Ammon's horn (tissue), 1 donor: Measurements from ENCODE around the gene ENTREP1.

Experiments
- DNase-seq: peaks from one replicate; pipeline ENCODE4 v3.0.0-alpha.2; 2016; ENCODE audit warnings: low spot score

Gene ENTREP1

GRCh38 chr9:69322256-69322655, 2.8 kb upstream of the ENTREP1 start:
- no peak for DNase-seq

GRCh38 chr9:69323861-69324260, 1.2 kb upstream of the ENTREP1 start:
- DNase-seq = no peak

- DNase-seq = peak; percentile 15
These were observed 596 bp downstream of the ENTREP1 start for GRCh38 chr9:69325409-69326212.

- peak; percentile 34 for DNase-seq
These were observed 1.2 kb downstream of the ENTREP1 start for GRCh38 chr9:69326261-69326660.

- no peak for DNase-seq
These were observed 5.6 kb downstream of the ENTREP1 start for GRCh38 chr9:69330580-69330979.

- DNase-seq = no peak
These were observed 6.4 kb downstream of the ENTREP1 start for GRCh38 chr9:69331444-69331843.

GRCh38 chr9:69332067-69332685, 7.2 kb downstream of the ENTREP1 start:
- no peak for DNase-seq

GRCh38 chr9:69333716-69334115, 8.7 kb downstream of the ENTREP1 start:
- DNase-seq = no peak

GRCh38 chr9:69334317-69334716, 9.3 kb downstream of the ENTREP1 start:
- no peak for DNase-seq

GRCh38 chr9:69339620-69340019, 14.6 kb downstream of the ENTREP1 start:
- DNase-seq = no peak

- DNase-seq = no peak
These were observed 15.6 kb downstream of the ENTREP1 start for GRCh38 chr9:69340631-69341030.

- DNase-seq = no peak
These were observed 17.8 kb downstream of the ENTREP1 start for GRCh38 chr9:69342769-69343168.

GRCh38 chr9:69344459-69344858, 19.4 kb downstream of the ENTREP1 start:
- no peak for DNase-seq

- no peak for DNase-seq
These were observed 21.8 kb downstream of the ENTREP1 start for GRCh38 chr9:69346596-69347390.

- no peak for DNase-seq
These were observed 22.6 kb downstream of the ENTREP1 start for GRCh38 chr9:69347607-69348006.

GRCh38 chr9:69351227-69351626, 26.2 kb downstream of the ENTREP1 start:
- DNase-seq = no peak

GRCh38 chr9:69355232-69355631, 30.2 kb downstream of the ENTREP1 start:
- no peak for DNase-seq

GRCh38 chr9:69357030-69357775, 32.2 kb downstream of the ENTREP1 start:
- peak; percentile 34 for DNase-seq

GRCh38 chr9:69357821-69358220, 32.8 kb downstream of the ENTREP1 start:
- DNase-seq = no peak

GRCh38 chr9:69363191-69363590, 38.2 kb downstream of the ENTREP1 start:
- no peak for DNase-seq

GRCh38 chr9:69364510-69365150, 39.6 kb downstream of the ENTREP1 start:
- DNase-seq = no peak

GRCh38 chr9:69370430-69370829, 45.4 kb downstream of the ENTREP1 start:
- DNase-seq = no peak
